Measurements from ENCODE around the gene SPG21.

The SPG21 gene

GRCh38 chr15:64931381-64931780, 58.3 kb downstream of the SPG21 start:
- DNase-seq: no peak

- DNase-seq: no peak
Observed at GRCh38 chr15:64930778-64931371, 58.8 kb downstream of the SPG21 start.

- DNase-seq: no peak
Observed at GRCh38 chr15:64930019-64930652, 59.6 kb downstream of the SPG21 start.

DNA sequence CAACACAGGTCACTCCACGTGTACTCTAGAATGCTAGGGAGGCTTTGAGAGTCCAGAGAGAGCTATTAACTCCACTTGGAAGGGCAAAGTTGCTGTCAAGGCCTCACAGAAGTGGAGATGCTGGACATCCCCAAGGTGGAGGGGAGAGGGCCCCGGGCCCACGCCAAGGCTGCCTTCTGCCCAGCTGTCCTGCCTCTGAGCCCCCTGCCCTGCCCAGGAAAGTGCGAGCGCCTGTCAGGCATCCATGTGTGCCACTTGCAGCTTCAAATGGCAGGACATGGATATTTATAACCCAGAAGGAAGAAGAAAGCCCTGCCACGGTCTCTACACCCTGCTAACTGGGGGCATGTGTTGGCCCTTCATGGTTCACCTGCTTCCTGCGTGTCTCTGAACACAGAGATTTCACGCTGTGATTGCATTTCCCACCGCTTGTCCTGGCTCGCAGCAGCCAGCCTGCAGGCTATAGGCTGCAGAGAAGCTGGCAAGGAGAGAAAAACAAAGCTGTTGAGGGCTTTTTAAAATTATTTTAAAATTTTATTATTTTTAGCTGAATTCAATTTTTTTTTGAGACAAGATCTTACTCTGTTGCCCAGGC, 61.0 kb downstream of the SPG21 start:
- DNase-seq: no peak

- DNase-seq: no peak
Observed at GRCh38 chr15:64926661-64927060, 63.1 kb downstream of the SPG21 start.

- DNase-seq: no peak
Observed at GRCh38 chr15:64925335-64926330, 64.1 kb downstream of the SPG21 start.

GRCh38 chr15:64923546-64923945, 66.2 kb downstream of the SPG21 start:
- no peak for DNase-seq

DNA sequence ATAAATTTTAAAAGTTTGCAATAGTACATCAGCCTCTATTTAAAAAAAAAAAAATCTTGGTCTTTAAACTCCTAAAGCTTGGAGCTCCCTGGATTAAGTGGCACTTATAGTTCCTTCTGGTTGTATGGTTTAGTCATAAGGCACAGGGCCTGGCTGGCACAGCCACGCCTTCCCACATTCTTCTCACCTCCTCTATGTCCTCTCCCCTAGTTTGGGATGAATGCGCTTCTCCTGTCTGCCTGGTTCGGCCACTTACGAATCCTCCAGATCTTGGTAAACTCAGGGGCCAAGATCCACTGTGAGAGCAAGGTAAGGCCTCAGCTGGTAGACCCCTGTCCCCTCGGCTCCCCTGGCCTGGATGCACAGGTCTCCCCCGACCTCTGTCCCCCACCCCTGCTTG, 68.0 kb downstream of the SPG21 start:
- DNase-seq: no peak

DNA sequence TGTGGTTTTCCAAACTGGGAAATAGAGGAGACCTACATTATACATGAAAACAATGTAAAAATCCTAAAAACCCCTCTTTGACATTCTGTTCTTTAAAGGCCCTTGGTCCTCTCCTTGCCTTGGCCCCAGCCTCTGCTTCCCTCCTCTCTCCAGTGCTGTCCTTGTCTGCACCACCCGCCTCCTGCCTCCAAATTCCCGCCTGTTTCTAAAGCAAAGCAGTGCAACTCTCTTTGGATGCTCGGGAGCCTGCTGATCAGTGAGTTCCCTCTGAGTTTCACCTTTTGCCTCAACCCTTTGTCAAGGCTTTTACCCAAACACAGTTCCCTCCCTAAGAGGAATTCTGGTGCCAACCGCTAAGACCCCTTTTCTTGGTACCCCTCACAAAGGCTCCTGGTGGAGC, 70.0 kb downstream of the SPG21 start:
- no peak for DNase-seq

DNA sequence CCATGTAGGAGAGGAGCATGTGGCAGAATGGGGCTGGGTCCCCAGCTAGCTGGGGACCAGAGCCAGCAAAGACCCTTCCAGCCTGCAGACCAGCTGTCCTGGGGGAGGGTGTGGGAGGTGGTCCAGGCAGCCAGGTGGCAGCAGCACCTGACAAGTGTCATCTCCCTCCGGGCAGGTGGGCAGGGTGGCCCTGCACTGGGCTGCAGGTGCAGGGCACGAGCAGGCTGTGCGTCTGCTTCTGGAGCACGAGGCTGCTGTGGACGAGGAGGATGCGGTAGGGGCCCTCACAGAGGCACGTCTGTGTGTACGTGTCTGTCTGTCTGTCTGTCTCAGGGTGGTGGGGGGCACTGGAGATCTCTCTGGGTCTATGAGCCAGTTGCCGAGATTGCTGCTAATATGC, 72.5 kb downstream of the SPG21 start:
- no peak for DNase-seq

- no peak for DNase-seq
Observed at GRCh38 chr15:64916365-64916764, 73.3 kb downstream of the SPG21 start.

DNA sequence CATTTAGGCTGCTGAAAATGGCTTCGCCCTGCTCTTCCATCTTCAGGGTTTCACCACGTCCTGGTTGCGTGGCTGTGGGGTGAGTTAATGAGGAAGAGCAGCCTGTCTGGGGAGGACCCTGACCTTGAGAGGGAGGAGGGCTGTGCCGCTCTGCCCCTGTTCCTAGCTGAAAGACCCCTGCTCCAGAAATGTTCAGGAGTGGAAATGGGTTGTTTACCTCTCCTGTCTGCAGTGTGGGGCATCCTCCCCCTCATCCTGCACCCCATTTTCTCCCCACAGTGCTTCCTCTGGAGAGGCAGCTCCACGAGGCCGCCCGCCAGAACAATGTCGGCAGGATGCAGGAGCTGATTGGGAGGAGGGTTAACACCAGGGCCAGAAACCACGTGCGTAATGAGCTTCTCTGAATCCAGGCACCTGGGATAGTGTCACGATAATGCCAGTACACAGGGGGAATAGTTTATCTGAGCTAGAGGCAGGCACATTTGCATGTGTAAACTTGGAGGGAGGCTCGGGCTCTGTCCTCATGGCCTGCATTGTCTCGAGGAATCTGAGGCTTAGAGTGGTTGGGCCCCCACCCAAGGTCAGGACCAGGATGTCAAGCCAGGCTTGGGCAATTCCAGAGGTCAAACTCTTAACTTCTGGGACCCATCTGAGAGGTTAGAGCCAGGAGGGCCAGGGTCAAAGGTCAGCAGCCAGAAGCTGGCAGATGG, 74.0 kb downstream of the SPG21 start:
- DNase-seq: no peak
